GM21619 (cell line): ENCODE data around the gene BEND7.
"Not testable (repeated sequence)": the region's sequence is repeated elsewhere in the genome, so short reads cannot be mapped to it uniquely, and the experiment has no call there.

Source experiments
- ATAC-seq: cut with Tn5 transposase; IDR thresholded peaks from one replicate; pipeline ENCODE4 v1.9.1; 2021; ENCODE audit not compliant: unreplicated experiment

Gene BEND7

DNA sequence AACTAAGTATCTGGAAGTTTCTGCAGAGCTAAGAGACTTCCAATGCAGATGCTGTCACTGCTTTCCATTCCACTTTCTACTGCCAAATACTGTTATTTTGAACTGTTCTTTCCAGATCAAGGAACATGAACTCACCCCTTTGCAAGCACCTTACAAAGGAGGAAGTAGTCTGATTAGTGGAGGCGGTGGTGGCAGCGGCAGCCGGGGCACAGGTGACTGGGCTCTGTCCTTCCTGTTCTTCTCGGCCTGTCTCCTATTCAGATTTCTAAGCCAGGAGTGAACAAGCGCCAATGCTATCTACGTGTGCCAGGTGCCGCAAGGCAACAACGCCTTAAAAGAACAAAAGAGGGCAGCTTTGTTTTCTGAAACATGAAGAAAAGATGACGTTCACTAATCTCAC lies 44.9 kb downstream of the BEND7 start:
- ATAC-seq, result no peak

DNA sequence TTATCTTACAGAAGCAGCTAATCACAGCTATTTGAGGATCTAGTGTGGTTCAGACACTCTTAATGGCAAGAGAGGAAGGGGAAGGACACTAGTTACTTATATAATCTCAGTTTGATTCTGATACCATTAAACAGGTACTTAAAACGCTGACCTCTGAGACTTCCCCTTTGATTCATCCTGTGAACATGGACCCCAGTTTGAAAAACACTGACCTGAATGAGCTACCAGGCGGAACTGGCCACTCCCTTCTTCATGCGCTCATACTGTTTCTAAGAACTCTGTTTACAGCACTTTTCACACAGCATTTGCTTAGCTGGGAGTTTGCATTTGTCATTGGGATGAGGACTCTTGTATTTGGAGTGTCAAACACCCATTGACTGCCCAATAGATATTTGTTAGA lies 45.7 kb downstream of the BEND7 start:
- ATAC-seq, result peak; percentile 84

DNA sequence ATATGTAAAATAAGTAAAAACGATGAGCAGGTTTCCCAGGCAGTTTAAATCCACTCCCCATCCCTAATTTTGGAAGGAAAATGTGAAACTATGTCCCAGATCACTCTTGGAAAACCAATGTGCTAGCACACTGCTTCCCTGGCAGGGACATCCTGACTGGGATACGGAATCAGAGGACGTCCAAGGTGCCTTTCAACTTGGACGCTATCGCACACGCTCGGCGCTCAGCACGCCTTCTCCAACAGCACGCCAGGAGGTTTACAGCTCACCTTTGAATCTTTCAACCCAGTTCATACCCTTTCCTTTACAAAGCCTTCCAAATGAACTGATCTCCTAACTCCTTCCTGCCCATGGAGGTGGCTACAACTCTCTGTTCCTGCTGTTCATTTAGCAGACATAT lies 47.1 kb downstream of the BEND7 start:
- no peak for ATAC-seq

GRCh38 chr10:13475124-13475523 lies 53.7 kb downstream of the BEND7 start:
- no peak for ATAC-seq

DNA sequence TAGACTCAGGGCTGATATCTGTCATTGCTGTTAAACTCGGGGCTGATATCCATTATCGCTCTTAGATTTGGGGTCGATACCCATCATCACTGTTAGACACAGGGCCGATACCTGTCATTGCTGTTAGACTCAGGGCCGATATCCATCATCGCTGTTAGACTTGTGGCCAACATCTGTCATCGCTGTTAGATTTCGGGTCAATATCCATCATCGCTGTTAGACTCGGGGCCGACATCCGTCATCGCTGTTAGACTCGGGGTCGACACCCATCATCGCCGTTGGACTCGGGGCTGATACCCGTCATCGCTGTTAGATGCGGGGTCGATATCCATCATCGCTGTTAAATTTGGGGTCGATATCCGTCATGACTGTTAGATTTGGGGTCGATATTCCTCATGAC lies 54.8 kb downstream of the BEND7 start:
- ATAC-seq, result no peak

- ATAC-seq, result no peak
Observed at GRCh38 chr10:13472359-13472758, 56.5 kb downstream of the BEND7 start.

- ATAC-seq, result no peak
Observed at GRCh38 chr10:13470270-13470669, 58.5 kb downstream of the BEND7 start.

DNA sequence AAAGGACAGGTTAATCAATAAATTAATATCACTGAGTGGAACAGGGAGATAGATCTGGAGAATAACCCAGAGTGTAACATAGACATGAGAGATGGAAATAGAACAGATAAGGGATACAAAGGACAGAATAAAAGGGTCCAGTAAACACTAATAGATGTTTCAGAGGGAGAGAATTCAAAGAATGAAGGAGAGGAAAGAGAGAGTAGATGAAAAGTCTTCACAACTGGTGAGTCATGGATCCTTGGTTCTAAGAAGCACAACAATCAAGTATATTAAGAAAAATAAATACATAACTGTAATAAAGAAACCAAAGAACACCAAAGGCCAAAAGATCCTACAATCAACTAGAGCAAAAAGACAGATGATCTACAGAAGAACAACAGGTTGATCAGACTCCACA lies 66.3 kb downstream of the BEND7 start:
- ATAC-seq, result no peak

- no peak for ATAC-seq
Observed at GRCh38 chr10:13458687-13459012, 70.2 kb downstream of the BEND7 start.

DNA sequence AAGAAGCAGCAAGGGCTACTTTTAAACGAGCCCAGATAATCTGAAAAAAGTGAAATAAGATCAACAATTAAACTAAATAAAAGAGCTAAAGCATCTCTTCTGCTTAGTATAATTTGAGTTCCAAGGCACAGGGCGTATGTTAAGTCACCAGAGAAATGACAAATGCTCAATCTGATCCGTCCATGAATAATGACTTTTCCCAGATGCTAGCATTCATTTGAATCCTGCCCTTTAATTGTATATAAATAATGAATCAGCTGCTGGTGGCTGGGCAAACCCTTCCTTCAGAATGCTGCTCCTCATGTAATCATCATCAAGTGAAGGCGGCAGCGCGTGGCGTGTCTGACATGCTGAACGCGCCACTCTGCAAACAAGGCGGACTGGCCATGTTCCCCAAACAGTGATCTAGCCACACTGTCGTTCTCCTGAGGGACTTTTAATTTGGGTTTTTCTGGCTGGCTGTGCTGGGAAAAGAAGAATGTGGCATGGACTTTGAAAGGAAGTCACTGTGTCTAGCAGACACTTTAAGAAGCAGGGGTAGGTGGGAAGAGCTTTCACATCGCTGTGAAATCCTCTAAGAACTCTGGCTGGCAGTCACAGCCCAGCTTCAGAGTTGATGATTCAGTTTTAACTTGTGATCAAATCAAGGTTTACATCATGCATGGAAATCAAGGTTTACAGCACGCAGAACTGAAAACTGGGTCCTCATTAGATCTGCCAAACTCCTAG lies 70.7 kb downstream of the BEND7 start:
- no peak for ATAC-seq

DNA sequence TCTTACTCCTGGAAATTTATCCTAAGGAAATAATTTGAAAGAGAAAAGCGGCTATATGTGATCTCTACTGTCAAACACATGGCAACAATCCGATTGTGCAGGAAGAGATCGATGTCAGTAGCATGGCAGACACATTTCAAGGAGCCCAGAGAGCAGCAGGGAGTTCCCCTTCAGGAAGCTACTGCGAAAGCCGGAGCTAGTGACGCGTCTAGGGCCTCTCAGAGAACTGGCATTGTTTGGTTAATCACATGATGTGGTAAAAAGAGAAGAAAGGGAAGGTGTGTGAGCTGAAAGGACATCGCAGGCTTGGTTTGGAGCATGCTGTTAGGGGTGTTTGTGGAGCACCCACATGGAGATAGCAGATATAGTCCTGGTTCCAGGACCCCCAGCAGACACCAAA lies 74.9 kb downstream of the BEND7 start:
- no peak for ATAC-seq

- no peak for ATAC-seq
Observed at GRCh38 chr10:13450069-13450468, 78.7 kb downstream of the BEND7 start.

DNA sequence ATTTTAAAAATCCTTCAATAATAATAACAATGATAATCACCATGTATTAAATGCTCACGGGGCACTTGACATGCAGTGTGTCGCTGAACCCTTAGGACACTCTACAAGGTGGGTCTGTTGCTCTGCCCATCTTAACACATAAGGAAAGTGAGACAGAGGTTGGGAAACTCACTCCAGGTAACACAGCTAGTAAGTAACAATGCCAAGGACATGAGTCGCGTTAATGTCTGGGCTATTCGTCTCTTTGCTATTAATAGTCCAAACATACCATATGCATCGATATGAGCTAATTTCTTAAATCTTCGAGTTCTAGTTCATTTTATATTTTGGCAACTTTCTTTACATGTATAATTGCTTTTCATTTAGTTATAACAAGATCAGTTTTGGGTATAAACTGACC lies 79.5 kb downstream of the BEND7 start:
- ATAC-seq, result no peak

DNA sequence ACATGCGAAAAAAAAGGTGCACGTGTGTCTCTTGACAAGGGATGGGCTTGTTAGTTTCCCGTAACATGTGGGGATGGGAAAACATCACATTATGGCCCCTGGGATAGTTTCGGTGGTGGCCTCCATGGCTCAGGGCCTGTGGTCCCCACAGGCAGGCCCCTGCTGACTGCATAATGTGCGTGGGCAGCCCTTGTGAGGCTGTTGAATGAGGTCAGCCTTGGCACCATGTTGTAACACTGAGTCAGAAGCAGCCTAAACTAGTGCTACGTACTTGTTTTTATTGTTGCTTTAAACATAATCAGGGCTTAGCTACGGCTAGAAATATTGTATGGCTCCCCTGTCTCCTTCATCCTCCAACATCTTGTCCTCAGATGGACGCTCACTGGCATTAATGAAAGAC lies 80.6 kb downstream of the BEND7 start:
- no peak for ATAC-seq

DNA sequence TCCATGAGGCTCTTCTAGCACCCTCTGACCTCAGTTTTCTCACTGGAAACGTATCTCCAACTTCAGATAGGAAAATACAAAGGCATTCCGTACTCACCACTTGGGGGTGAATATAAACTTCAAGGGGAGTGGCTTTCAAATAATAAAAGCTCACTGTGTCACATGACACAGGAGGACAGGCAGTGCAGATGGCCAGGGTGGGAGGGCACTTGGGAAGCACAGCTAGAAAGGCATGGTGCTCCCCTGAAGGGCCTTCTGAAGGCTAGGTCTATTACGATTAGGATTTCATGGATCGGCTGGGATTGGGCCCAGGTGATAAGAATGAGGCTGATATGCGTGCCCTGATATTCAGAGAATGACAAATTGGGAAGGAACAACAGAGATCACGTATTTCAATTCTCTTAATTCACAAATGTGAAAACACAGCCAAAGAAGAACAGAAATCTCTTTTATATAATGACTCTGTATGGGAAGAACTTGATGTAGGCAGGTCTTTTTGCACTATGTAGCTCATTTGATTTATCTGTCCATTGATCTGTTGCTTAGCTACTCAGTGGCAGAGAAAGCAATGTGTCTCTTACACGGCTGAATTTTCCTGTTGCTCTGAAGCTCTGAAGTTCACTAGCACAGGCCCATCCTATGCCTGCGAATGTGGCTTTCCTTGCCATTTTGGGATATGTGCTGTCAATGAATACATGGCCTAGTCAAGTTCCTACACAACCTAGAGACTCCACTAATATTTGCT lies 83.0 kb downstream of the BEND7 start:
- ATAC-seq, result no peak

DNA sequence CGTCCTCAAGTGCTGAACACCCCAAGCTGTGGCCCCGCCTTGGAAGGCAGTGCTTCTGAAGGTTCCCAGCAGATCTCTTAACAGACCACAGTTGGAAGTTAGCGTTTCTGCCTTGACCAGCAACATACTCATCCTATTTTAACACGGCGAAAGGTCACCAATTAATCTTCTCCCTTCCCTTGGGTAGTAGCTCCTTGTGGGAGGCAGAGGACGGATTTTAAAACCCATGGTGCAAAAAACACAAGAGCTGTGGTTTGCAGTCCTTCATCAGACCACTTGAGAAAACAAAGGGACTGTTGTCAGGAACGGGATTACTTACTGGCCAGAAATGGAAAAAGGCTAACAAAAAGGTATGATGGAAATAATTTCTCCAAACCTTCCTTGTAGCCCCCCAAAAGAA lies 87.3 kb downstream of the BEND7 start:
- ATAC-seq, result no peak

DNA sequence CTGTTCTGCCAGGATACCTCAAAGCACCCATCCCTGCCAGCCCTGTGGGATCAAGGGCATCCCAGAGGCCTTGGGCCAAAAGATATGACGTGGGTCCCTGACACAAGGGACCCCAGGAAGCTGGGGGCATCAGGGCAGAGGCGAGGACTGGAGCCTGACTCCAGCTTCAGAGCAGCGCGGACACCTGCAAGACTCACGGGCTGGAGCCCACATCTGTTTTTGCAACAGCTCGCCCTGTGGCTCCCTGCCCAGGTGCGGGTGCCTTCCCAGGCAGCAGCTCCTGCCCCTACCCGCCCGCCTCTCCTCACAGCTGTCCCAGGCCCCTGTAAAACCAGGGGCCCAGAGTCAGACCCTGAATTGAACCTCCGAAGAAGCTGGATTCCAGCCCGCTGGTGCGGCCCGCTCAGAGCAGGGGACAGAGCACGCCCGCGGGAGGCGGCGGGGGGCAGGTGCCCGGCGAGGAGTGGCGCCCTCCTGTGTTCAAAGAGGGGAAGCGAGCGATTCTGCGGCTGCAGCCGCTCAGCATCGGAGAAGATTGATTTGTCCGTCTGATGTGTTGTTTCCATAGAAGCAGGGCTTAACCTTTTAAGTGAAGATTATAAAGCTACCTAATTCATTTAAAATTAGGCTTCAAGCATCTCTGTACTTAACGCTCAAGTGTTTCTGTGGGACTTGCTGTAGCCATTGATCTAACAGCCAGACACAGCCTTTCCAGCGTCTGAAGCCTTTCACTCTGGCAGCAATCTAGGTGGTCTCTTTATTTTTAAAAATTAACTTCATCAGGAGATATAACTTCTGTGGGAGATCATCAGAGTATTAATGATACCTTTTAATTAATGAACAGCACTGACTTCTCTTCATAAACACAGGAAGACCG lies 88.4 kb downstream of the BEND7 start:
- ATAC-seq, result peak; percentile 73

GRCh38 chr10:13439313-13440184 lies 89.3 kb downstream of the BEND7 start:
- ATAC-seq, result no peak

DNA sequence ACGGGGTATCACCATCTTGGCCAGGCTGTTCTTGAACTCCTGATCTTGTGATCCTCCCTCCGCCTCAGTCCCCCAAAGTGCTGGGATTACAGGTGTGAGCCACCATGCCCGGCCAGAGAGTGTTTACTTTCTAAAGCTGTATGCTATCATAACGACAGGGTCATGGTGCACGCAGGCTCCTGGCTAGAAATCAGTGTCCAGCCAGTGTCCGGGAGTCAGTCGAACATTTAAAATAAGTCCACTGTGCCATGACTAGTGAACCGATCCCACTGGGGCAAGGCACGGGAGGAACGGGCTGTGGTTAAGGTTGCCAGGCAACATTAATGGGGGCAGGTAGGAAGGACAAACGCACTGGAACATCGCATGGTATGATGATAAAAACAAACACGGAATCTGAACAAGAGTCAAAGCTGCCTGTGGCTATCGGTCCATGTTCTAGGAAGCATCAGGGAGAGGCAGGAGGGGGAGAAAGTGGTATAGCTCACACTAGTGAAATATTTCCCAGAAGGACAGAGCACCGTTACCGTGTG lies 91.7 kb downstream of the BEND7 start:
- ATAC-seq, result no peak

GRCh38 chr10:13427943-13428342 lies 100.9 kb downstream of the BEND7 start:
- not testable (repeated sequence) for ATAC-seq

DNA sequence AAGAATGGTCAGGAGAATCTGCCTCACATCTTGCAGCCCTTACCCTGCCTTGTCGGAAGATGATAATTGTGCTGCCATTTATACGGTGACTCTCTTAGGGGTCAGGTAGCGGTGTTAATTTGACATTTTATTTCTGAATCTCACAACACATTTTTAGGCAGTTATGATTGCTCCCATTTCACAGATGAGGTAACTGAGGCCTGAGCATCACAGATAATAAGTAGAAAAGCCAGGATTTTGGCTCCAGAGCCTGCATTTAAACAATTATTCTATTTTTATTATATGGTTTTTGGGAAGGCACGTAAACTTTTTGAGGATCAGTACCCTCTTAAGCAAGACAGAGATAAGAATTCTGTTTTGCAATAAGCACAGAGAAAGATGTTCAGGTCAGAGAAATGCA lies 103.4 kb downstream of the BEND7 start:
- no peak for ATAC-seq
